CD4-positive, alpha-beta T cell treated with Interferon gamma for 1 hour (primary cell): Measurements from ENCODE around the gene NOTCH1.
"Not testable (repeated sequence)": the region's sequence is repeated elsewhere in the genome, so short reads cannot be mapped to it uniquely, and the experiment has no call there.

Source experiments
- DNase-seq: peaks from one replicate; pipeline ENCODE4 v3.0.0-alpha.2; 2020

NOTCH1 gene

DNA sequence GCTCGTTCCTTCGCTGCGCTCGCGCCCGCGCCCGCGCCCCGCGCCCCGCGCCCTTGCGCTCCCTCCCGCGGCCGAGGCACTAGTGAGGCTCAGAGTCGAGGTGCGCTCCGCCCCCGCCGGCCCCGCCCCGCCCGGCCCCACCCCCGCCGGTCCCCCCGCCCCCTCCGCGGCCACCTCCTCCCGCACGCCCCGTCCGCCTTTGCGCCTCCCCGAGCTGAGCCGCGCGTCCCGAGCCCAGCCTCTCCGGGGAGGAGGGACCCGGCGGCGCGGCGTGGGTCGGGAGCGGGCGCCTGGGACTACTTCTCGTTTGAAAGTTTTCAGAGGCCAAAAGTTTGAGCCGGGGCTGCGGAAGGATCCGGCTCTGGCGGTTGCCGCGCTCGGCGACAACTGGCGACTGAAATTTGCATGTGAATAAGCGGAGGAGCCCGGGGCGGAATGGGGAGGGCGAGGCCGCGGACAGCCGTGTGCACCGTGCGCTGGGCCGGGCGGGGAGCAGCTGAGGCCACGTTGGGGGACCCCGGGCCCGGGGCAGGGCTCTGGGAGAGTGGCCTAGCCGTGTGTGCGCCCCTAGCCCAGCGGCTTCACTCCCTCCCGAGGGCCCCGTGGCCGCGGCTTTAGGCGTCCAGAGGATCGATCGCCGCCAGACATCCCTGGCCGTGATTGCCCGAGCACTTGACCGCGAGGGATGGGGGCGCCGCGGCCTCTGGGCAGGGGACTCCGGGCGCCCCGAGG, at the start of gene NOTCH1:
TSS of gene NOTCH1 (minus strand) at position 84 of the 732 bp plus-strand sequence. CDS start 262 bp downstream, outside the sequence.
- peak; percentile 92 for DNase-seq

DNA sequence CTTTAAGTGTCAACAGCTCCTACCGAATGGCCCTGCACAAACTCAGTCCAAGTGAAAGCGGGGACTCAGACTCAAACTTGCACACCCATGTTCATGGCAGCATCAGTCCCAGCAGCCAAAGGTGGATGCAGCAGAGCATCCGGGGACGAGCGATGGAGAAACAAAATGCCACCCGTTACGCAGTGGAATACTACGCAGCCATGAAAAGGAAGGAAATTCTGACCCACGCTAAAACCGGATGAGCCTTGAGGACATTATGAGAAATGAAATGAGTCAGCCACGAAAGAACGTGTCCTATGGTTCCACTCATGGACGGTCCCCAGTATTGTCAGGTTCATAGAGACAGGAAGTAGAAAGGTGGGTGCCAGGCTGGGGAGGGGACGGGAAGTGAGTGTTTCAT, 48.6 kb upstream of the NOTCH1 start:
- no peak for DNase-seq

DNA sequence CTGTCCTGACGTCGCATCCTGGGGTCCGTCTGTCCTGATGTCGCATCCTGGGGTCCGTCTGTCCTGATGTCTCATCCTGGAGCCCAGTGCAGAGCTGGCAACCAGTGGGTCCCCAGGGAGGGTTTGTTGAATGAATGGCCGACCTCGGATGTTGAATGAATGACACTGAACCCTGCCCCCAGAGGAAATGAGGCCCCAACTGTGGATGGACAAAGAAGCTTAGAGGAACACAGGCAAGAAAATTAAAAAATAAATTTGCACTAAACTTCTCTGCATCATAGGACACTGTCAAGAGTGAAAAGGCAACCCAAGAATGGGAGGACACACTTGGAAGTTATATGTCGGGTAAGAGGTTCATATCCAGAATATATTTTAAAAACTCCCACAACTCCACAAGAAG, 47.7 kb upstream of the NOTCH1 start:
- no peak for DNase-seq

DNA sequence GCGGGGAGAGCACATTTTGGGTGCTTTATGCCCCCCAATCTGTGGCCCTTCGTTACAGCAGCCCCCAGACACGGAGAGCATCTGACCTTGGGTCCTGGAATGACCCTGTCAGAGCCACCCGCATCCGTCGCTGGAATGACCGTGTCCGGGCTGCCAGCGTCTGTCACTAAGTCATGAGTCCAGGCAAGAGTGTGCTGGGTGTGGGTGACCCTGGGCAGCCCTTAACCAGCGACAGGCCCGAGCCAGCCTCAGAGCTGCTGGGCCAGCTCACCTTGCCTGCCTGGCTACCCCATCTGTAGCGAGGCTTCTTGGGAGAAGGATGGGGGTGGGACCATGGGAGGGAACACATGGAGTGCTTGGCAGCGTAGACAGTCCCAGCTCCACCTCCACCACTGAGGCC, 46.8 kb upstream of the NOTCH1 start:
- DNase-seq: no peak

DNA sequence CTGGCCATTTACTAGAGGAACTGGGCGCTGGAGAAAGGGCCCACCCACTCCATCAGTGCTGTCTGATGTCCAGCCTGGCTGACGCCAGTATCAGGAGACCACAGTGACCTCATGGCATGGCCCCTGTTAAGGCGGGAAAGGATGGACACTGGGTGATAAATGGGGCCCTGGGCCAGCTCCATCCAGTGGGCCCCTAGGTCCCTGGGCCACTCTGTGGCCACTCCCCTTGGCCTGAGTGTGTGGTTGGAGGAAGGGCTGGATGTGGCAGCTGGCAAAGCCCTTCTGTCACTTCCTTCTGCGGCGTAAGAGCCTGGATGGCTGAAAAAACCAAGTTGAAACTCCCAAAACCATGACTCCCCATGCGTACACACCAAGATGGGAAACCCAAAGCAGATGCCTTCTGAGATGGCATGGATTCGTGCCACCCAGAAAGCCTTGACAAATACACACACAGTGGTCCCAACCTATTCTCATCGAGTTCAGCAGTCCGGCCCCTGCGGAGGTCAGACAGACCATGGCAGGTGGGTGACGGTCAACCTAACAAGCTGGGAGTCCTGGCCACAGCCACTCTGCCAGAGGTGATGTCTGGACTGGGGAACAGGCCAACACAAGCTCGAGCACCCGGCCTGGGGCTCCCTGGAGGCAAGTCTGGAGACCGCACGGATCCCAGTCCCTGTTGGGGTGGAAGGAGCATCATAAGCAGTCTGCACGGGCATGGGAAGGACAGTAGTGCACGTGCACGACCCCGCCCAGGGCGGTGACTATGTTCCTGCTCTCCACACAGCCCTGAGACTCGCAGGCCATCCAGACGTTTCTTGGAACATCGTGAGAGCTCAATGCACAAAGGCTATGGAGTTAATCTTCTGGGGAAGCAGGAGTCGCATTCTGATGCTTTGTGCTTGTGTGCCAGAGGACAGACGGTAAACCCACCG, 45.2 kb upstream of the NOTCH1 start:
- no peak for DNase-seq

DNA sequence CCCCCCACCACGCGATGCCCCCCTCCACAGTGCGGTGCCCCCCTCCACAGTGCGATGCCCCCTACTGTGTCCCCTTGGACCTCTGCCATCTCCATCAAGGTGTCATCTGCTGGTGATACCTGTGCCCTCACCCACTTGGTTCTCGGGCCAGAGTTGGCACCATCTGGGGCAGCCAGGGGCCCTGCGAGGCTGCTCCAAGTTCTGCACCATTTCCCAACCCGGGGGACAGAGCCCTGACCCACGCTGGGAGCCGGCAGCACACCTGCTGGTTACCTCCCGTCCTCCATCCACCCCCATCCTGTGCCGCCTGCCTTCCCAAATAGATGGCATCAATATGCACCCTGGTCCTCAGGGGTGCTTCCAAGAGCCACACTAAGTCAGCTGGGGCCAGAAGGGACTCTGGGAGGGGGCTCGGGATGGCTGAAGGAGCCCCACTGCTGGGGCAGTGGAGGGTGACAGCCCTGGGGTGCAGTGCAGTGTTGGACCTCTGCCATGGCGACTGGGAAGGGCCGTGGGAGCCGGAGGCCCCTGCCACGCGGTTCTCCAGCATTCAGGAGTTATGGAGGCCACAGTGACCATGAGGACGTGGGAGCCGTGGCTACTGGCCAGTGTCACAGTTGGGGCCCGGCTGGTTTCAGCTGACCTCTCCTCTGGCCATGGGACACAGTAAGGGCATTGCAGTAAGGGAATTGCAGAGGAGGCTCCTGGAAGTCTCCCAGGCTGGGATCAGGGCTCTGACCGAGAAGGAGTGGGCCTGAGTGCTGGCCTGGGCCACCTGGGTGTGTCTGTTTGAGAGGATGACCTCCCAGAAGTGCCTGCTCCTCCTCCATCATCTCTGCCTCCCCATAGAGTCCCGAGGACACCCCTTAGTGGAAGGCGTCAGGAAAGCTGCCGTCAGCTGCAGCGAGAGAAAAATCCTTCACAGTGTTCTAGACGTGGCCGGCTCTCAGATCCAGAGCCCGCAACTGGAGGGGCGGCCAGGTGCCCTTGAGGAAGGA, 44.2 kb upstream of the NOTCH1 start:
- no peak for DNase-seq

DNA sequence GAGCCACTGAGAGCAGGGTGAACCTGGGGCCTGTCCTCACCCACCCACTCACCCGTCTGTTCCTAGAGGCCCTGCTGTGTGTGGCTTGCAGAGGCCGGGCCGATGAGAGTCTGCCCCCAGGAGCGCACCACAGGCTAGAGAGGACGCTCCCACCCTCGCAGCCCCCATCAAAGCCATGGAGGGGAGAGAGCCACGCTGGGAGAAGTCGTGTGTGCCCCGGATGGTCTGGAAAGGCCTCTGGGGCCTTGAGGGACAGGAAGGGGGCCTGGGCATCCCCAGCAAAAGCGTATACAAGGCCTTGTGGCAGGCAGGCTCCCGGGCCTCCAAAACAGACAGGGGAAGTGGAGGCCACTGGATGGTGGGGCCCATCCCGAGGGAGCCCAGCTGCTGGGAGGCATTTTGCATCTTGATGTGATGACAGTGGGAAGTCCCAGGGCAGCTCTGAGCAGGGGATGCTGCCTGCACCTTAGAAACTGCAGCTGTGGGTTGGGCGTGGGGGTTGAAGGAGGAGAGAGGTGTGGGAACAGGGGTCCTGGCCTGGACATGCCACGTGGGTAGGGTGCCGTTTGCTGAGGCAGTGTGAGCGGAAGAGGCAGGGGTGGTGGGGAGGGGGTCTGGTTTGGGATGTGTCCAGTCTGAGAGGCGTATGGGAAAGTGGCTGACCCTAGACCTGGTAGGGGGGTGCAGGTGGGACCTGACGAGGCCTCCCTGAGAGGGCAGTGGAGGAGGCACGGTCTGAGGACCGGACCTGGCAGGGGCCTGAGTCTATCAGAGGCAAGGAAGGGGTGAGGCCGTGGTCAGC, 43.0 kb upstream of the NOTCH1 start:
- DNase-seq: no peak

DNA sequence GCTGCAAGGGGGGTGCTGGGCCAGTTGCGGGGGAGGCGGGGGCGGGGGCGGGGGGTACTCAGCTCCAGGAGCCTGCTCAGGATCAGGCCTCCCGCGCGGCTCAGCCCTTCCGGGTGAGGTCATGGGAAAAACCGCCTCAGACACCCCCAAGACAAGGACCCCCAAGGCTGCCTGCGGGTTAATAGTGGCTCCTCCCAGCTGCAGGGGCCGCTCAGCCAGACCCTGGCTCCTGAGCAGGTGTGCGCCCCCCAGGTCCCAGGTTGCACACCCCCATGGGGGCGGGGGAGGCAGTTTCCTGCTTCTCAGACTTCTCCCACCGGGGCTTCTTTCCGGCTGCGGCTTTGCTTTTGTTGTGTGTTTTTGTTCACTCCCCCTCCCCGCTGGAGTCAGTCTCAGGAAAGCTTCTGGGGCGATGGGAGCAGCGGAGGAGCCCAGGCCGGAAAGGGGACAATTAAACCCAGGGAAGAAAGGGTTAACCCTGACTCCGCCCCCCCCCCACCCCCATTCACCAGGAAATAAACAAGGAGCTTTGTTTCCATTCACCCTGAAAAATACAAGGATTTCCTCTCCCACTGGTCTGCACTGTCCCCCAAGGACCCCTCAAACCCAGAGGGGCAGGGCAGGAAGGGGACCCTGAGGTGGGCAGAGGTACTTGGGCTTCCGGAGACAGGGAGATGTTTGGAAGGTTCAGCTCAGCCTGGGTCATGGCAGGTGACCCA, 42.3 kb upstream of the NOTCH1 start:
- DNase-seq: no peak

DNA sequence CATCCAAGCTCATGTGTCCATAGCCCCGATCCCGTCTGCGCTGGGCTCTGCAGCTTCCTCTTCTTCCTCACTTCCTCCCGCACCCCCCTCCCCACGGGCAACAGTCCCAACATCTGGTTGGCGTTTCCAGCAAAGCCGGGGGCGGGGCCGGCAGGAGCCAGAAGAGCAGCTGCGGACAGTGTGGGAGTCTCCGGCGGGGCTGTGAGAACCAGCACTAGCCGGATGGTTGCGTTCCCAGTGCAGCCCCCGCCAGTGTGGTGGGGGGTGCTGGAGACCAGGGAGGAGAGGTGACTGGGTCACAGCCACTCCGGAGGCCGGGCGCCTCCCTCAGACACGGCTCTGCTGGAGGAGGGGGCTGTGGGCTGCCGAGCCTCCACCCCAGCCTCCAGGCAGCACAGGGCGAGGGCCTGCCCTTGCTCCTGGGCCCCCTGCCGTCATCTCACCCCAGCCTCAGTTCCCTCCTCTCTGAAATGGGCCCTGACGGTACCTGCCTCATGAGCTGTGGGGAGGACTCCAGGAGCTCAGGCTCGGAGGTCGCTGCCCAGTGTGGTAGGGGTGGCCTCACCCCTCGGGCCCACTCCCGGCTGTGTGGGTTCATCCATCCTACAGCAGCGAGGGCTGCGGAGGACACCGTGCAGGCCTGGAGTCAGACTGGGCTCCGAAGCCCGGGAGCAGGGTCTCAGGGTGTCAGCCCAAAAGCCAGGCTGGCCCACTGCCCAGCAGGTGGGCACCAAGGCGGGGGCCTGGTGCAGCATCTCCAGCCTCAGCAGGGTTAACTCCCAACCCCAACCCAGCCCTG, 41.5 kb upstream of the NOTCH1 start:
- DNase-seq: peak; percentile 21

DNA sequence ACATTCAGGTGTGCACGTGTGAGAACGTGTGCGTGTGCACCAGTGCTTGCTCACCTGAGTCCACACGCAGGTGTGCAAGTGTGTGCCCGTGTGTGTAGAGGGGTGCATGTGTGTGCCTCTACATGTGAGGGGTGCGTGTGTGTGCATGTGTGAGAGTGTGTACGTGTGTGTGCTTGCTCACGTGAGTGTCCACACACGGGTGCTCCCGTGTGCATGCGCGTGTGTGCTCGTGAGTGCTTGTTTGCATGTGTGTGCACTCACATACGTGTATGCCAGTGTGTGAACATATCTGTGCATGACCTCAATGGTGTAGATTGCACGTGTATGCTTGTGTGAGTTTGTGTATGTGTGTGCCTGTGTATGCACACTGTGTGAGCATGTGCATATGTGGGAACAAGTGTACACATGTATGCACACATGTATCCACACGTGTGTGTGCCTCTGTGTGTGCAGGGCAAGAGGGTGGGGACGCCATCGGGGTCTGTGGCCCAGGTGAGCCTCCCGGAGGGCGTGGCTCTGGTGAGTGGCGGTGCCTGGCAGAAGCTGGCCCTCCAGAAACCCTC, 40.6 kb upstream of the NOTCH1 start:
- no peak for DNase-seq

DNA sequence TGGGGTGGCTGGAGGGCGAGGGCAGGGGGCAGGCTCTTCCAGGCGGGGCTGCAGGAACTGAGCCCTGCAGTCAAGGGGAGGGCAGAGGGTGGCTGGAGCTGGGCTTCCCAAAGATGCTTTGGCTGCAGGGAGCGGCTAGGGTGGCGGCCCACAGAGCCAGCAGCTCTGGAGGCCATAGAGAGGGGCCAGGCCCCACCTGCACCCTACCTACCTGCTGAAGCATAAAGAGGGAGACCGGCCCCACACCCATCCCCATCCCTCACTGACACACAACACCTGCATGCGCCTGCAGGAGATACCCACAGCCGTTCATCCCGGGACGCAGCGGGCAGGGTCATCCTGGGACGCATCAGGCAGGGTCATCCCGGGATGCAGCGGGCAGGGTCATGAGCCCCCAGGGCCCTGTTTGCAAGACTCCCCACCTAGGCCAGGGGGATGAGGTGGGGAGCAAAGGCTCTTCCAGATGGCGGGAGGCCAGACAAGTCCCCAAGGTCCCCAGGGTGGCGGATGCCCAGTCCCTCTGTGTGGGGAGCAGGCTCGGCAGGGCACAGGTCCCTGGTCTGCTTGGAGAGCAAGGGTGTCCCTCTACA, 39.8 kb upstream of the NOTCH1 start:
- no peak for DNase-seq

DNA sequence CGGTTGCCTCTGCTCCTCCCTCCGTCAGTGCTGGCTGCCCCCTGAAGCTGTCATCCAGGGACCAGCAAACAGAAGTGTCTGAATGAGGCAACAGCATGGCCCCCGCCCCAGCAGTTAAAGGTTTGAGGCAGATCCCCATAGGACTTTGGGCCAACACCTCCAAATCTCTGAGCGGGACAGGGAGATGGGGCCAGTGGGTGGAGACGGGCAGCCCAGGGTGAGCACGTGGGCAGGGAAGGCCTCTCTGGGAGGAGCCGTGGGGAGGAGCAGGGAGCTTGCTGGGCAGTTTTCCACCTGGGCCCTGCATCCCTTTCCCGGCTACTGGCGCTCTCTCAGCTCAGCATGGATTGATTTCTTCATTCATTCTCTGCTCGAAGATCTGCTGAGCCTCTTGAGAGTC, 39.1 kb upstream of the NOTCH1 start:
- no peak for DNase-seq

DNA sequence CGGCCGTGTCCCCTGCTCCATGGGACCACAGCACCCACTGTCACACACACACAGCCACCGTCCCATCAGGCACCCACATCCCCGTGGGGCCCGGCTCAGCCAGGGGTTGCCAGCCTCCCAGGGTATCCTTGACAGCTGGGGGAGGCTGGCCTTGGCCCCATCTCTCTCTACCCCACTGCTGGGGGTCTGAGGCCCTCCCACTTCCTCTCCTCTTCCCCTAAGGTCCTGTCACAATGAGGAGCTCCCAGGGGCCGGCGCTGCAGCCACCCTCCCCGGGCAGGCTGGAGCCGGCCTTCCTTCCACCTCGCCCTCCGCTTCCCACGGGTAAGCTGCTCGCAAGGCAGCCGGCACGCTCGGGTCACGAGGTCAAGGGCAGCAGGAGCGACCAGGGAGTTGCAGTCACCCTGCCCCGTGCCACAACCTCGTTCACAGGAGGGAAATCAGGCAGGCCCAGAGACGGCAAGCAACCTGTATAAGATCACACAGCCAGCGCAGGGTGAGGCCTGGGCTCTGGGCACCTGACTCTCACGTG, 38.6 kb upstream of the NOTCH1 start:
- DNase-seq: no peak

DNA sequence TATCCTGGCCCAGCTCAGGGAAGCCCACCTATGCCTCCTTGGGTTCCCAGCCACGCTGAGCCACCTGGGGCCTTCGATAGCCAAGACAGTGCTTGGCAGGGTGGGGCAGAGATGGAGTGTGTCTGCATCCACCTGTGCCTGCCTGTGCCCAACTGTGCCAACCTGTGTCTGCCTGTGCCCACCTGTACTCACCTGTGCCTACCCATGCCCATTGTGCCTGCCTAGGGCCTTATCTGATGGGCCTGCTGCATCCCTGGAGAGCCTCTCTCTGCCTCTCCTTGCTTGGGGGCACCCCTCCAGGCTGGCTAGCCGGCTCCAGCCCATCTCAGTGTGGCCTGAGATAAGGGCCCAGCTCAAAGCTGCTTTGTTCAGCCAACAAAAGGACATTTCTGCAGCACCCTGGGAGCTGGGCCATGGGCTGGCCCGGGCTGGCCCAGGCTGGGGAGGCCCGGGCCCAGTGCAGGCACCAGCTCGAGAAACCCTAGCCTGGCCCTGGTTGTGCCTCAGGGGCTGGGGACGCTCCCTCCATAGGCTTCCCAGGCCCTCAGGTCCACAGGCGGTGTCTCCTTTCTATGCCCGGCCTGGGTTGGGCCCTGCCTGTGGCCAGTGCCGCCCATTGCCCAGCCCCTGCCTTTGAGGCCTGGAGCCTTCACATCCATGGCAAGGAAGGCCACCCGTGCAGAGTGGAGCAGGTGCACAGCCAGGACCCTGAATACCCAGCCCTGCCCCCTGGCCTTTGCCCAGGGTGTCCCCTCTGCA, 37.3 kb upstream of the NOTCH1 start:
- no peak for DNase-seq

DNA sequence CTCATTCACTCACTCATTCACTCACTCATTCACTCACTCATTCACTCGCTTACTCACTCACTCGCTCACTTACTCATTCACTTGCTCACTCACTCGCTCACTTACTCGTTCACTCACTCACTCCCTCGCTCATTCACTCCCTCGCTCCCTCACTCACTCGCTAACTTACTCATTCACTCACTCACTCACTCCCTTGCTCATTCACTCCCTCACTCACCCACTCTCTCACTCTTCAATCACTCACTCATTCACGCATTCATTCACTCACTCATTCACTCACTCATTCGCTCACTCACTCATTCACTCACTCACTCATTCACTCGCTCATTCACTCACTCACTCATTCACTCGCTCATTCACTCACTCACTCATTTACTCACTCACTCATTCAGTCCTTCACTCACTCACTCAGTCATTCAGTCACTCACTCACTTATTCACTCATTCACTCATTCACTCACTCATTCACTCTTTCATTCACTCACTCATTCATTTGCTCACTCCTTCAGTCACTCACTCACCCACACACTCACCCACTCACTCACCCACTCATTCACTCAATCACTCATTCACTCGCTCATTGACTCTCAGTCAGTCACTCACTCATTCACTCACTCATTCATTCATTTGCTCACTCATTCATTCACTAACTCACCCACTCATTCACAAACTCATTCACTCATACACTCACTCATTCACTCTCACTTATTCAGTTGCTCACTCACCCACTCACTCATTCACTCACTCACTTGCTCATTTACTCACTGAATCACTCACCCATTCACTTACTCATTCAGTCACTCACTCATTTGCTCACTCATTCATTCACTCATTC, 36.0 kb upstream of the NOTCH1 start:
- no peak for DNase-seq

DNA sequence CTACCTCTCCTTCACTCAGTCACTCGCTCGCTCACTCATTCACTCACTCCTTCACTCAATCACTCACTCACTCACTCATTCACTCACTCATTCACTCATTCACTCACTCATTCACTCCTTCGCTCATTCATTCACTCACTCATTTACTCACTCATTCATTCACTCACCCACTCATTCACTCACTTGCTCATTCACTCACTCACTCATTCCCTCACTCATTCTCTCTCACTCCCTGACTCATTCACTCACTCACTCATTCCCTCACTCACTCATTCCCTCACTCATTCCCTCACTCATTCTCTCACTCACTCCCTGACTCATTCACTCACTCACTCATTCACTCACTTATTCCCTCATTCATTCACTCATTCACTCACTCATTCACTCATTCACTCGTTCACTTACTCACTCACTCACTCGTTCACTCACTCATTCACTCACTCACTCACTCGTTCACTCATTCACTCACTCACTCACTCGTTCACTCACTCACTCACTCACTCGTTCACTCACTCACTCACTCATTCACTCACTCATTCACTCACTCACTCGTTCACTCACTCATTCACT, 33.9 kb upstream of the NOTCH1 start:
- not testable (repeated sequence) for DNase-seq
